Measurements from ENCODE around the gene FSTL4. TPM values are rescaled to one million over a fixed set of nuclear protein-coding genes. Genes with fewer than 3 reads are reported as not detected.

The FSTL4 gene
- total RNA-seq, 1 experiment from 2014 or later: 0.12 TPM

DNA sequence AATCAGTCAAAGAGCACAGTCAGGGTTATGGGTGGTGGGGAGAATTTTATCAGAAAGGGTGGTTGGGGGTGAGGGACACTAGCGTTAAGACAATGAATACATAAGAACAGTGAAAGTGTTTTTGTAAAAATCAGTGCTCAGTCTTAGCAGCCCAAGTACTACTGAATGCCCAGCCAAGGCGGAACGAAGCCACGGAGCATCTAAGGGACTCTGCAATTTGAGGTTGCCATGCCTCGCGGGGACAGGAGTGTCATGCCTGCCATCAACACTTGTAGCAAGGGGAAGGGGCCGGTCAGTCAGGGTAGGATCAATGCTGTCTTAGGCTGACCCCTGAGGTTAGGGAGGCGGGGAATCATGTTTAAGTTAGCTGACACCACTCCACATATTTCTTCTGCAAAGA lies 13.3 kb downstream of the FSTL4 start:
- ChIA-PET CTCF (interaction anchor here (0.6 to 1.3 kb wide), 2 partner anchors 9 to 555 kb away, joined by 3 to 5 read pairs; no protein-coding TSS in a partner anchor), POLR2A (no interaction called here)
- Mint-ChIP-seq H3K36me3 (ENCODE audit: insufficient read depth, unreplicated experiment) (no peaks in the 10 kb centered on the region), H3K27ac (ENCODE audit: low read depth, unreplicated experiment) (no peak overlapping the region), H3K27me3 (ENCODE audit: insufficient read depth, unreplicated experiment) (peaks cover 82% of the 10 kb centered on the region), H3K4me3 (ENCODE audit: unreplicated experiment) (no peak overlapping the region), H3K4me1 (ENCODE audit: insufficient read depth, unreplicated experiment) (no peaks in the 10 kb centered on the region), H3K9me3 (ENCODE audit: unreplicated experiment) (no peaks in the 10 kb centered on the region)
- TF ChIP-seq, protein P1, sequence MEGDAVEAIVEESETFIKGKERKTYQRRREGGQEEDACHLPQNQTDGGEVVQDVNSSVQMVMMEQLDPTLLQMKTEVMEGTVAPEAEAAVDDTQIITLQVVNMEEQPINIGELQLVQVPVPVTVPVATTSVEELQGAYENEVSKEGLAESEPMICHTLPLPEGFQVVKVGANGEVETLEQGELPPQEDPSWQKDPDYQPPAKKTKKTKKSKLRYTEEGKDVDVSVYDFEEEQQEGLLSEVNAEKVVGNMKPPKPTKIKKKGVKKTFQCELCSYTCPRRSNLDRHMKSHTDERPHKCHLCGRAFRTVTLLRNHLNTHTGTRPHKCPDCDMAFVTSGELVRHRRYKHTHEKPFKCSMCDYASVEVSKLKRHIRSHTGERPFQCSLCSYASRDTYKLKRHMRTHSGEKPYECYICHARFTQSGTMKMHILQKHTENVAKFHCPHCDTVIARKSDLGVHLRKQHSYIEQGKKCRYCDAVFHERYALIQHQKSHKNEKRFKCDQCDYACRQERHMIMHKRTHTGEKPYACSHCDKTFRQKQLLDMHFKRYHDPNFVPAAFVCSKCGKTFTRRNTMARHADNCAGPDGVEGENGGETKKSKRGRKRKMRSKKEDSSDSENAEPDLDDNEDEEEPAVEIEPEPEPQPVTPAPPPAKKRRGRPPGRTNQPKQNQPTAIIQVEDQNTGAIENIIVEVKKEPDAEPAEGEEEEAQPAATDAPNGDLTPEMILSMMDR (IDR thresholded peaks at IDR 0.05; ENCODE audit: unreplicated experiment): no peak
- no peak for DNase-seq (ENCODE audit: unreplicated experiment)
- no TSS peak for BruUV-seq (replicated peaks)
- intact Hi-C loops (cut with micrococcal nuclease): no loop called here

DNA sequence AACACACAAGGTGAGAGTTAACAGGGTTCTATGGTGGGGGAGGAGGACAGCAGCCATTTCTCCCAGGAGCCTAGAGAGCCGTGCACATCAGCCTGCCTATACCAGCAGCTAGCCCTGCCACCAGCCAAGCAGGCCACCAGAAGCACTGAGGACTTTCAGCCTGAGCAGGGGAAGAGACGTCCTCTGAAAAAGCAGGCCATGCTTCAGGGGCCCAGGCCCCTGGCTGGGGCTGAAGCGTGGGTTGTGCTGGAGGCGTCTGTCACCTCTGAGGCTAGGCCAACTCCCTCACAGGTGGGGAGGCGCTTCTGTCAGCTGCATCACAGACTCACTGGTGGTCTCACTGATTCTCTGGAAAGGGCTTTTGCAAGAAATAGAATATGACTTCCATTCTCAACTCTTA lies 16.3 kb downstream of the FSTL4 start:
- no TSS peak for BruUV-seq (replicated peaks)
- H3K9me3 Mint-ChIP-seq (ENCODE audit: unreplicated experiment): no peaks in the 10 kb centered on the region
- CTCF ChIA-PET: interaction anchor here (0.7 kb wide), 1 partner anchor 276 kb away, joined by 3 read pairs; no protein-coding TSS in a partner anchor
- intact Hi-C loops (cut with micrococcal nuclease): no loop called here
- H3K4me1 Mint-ChIP-seq (ENCODE audit: insufficient read depth, unreplicated experiment): no peaks in the 10 kb centered on the region
- no peaks in the 10 kb centered on the region for H3K36me3 Mint-ChIP-seq (ENCODE audit: insufficient read depth, unreplicated experiment)
- no peak for DNase-seq (ENCODE audit: unreplicated experiment)
- POLR2A ChIA-PET: no interaction called here
- no peak overlapping the region for H3K27ac Mint-ChIP-seq (ENCODE audit: low read depth, unreplicated experiment)
- TF ChIP-seq, protein P1 (IDR thresholded peaks at IDR 0.05; ENCODE audit: unreplicated experiment): no peak
- H3K27me3 Mint-ChIP-seq (ENCODE audit: insufficient read depth, unreplicated experiment): peaks cover 71% of the 10 kb centered on the region
- no peak overlapping the region for H3K4me3 Mint-ChIP-seq (ENCODE audit: unreplicated experiment)

DNA sequence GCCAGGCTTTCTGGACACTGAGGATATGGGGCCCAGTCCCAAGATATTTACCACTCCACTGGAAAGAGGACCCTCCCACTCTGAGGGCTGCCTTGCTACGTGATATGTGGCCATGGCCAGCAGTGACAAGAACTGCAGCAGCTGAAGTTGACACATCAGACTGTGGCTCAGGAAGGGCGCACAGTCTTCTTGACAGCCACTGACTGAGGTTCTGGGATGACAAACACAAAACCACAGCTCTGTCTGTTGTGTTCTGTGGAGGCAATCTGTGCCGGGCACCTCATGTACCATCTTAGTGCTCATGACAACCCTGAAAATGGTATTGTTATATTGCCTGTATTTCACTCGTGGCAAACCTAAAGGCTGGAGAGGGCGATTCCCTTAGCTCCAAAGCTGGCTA lies 16.9 kb downstream of the FSTL4 start:
- no peaks in the 10 kb centered on the region for H3K4me1 Mint-ChIP-seq (ENCODE audit: insufficient read depth, unreplicated experiment)
- peaks cover 71% of the 10 kb centered on the region for H3K27me3 Mint-ChIP-seq (ENCODE audit: insufficient read depth, unreplicated experiment)
- no peak overlapping the region for H3K4me3 Mint-ChIP-seq (ENCODE audit: unreplicated experiment)
- intact Hi-C loops (cut with micrococcal nuclease): no loop called here
- no peak for DNase-seq (ENCODE audit: unreplicated experiment)
- TF ChIP-seq, protein P1 (IDR thresholded peaks at IDR 0.05; ENCODE audit: unreplicated experiment): no peak
- no TSS peak for BruUV-seq (replicated peaks)
- CTCF ChIA-PET: no interaction called here
- no peaks in the 10 kb centered on the region for H3K36me3 Mint-ChIP-seq (ENCODE audit: insufficient read depth, unreplicated experiment)
- POLR2A ChIA-PET: no interaction called here
- no peak overlapping the region for H3K27ac Mint-ChIP-seq (ENCODE audit: low read depth, unreplicated experiment)
- H3K9me3 Mint-ChIP-seq (ENCODE audit: unreplicated experiment): no peaks in the 10 kb centered on the region

DNA sequence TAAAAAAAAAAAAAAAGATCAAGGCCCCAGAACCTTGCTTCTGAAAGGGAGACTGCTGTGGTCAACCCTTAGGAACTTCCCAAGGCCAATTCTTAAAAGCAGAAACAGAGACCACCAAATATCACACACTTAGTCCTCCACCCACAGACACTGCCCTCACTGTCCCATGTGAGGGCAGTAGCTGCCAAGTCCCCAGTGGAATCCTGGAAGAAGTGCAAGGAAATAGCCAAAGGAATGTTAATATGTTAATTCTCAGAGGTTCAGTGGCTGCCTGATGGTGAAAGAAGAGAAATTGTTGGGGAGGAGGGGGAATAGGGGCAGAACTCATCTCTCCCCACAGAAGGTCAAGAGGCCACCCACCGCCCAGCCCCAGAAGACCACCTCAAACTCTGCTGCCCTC lies 23.1 kb downstream of the FSTL4 start:
- POLR2A ChIA-PET: no interaction called here
- no peak overlapping the region for H3K4me3 Mint-ChIP-seq (ENCODE audit: unreplicated experiment)
- H3K27ac Mint-ChIP-seq (ENCODE audit: low read depth, unreplicated experiment): no peak overlapping the region
- no peak for DNase-seq (ENCODE audit: unreplicated experiment)
- no TSS peak for BruUV-seq (replicated peaks)
- no peaks in the 10 kb centered on the region for H3K9me3 Mint-ChIP-seq (ENCODE audit: unreplicated experiment)
- CTCF ChIA-PET: interaction anchor here (0.9 to 1.3 kb wide), 3 partner anchors 8 to 166 kb away, joined by 4 to 5 read pairs (median 4); no protein-coding TSS in a partner anchor
- intact Hi-C loops (cut with micrococcal nuclease): no loop called here
- no peaks in the 10 kb centered on the region for H3K36me3 Mint-ChIP-seq (ENCODE audit: insufficient read depth, unreplicated experiment)
- H3K27me3 Mint-ChIP-seq (ENCODE audit: insufficient read depth, unreplicated experiment): peaks cover 34% of the 10 kb centered on the region
- no peaks in the 10 kb centered on the region for H3K4me1 Mint-ChIP-seq (ENCODE audit: insufficient read depth, unreplicated experiment)
- TF ChIP-seq, protein P1 (IDR thresholded peaks at IDR 0.05; ENCODE audit: unreplicated experiment): no peak
